H1 (cell line): ENCODE data around the gene TBC1D7. TPM values are rescaled to one million over a fixed set of nuclear protein-coding genes. Genes with fewer than 3 reads are reported as not detected.

Experiments
- EGR1 ChIP-seq: IDR thresholded peaks from 2 replicates; pipeline ENCODE4 v1.6.1; 2011; ENCODE audit warnings: low read depth, low read length, borderline replicate concordance
- GTF2F1 ChIP-seq: IDR thresholded peaks from 2 replicates; pipeline ENCODE4 v1.6.1; 2012; ENCODE audit warnings: low read depth, low read length, improper control_type of control experiment, borderline replicate concordance
- SRF ChIP-seq: IDR thresholded peaks from 2 replicates; pipeline ENCODE4 v1.6.1; 2011; ENCODE audit warnings: mild to moderate bottlenecking, low read depth, low read length, moderate library complexity
- polyA plus RNA-seq, 7 experiments: library from polyadenylated mRNA; depleted of rRNA in 3 of 7; stranded (reverse) in 5 of 7; unstranded in 2 of 7; fragments of >200 nt in 5 of 7; fragments of 200-250 nt in 2 of 7; gene quantifications; 1 replicate in 5 of 7; 2 replicates in 1 of 7; 4 replicates in 1 of 7; pipeline versions ENCODE4 v1.2.1 to v1.2.3, GENCODE V29; 2011 to 2013; ENCODE audit warnings: missing spikeins in 2 of 7, mixed read lengths in 2 of 7
- total RNA-seq: library from RNA; stranded (reverse); fragmentation: NEBNext Ultra II Directional; extraction: Animal tissue kit (Norgen Biotek cat#: 25700); gene quantifications from 2 replicates; pipeline ENCODE4 v1.2.1, GENCODE V29; 2021

Gene TBC1D7
- total and polyA plus RNA-seq, 2 of the 8 experiments (the other 6 are each of a cell fraction or from before 2014, with no cell fraction given) = 46.1 to 55.2 TPM

- no peak for TF ChIP-seq SRF
- TF ChIP-seq GTF2F1 = no peak
- TF ChIP-seq EGR1 = no peak
Observed at GRCh38 chr6:13307508-13307995, 20.8 kb downstream of the TBC1D7 start (continued).
